Epithelial cell of esophagus (primary cell): ENCODE results near the gene ARAP2.
"Not testable (repeated sequence)": the region's sequence is repeated elsewhere in the genome, so short reads cannot be mapped to it uniquely, and the experiment has no call there.

Experiments used
- DNase-seq: peaks from one replicate; pipeline ENCODE4 v3.0.0; 2010; ENCODE audit warnings: low read depth
- H3K4me3 ChIP-seq: 2 replicates; pipeline ENCODE4 v1.5.1; 2011; ENCODE audit warnings: mild to moderate bottlenecking, low read length, control low read depth
- TF ChIP-seq, protein P1 (sequence below): IDR thresholded peaks from 2 replicates; pipeline ENCODE4 v1.5.1; 2011; ENCODE audit warnings: low read depth, mild to moderate bottlenecking, low read length, control low read depth, inconsistent platforms; ENCODE audit not compliant: insufficient read depth; ENCODE audit errors: missing control alignments

ARAP2 gene

DNA sequence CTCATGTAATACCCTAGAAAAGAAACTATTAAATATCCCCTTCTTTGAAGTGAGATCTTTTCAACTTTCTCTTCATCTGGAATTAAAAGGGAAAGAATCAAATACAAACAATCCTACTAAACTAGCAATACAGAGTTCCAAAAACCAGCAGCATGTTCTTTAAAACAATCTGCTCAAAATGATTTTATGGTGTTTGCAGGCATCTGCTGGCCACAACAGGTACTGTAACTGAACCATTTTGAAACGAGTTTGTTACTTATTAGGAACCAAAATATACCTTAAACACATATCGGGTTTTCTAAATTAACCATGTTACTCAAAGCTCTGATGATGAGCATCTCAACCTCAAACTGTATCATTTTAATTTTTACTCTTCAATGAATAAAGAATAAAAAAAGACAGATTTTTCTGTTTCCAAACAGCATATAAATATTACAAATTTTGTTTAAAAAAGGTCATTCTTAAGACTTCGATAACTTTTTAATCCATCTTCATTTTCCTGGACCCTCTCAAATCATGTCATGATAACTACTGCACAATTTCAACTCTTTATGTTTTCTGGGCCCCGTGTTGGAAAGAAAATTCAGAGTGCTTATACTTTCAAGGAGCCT, 56.5 kb downstream of the ARAP2 start:
- TF ChIP-seq, protein P1, sequence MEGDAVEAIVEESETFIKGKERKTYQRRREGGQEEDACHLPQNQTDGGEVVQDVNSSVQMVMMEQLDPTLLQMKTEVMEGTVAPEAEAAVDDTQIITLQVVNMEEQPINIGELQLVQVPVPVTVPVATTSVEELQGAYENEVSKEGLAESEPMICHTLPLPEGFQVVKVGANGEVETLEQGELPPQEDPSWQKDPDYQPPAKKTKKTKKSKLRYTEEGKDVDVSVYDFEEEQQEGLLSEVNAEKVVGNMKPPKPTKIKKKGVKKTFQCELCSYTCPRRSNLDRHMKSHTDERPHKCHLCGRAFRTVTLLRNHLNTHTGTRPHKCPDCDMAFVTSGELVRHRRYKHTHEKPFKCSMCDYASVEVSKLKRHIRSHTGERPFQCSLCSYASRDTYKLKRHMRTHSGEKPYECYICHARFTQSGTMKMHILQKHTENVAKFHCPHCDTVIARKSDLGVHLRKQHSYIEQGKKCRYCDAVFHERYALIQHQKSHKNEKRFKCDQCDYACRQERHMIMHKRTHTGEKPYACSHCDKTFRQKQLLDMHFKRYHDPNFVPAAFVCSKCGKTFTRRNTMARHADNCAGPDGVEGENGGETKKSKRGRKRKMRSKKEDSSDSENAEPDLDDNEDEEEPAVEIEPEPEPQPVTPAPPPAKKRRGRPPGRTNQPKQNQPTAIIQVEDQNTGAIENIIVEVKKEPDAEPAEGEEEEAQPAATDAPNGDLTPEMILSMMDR: peak; percentile 61
- H3K4me3 ChIP-seq: no peak overlapping the region
- DNase-seq: peak; percentile 25

GRCh38 chr4:36183665-36184393, 60.5 kb downstream of the ARAP2 start:
- TF ChIP-seq, protein P1: no peak
- no peak for DNase-seq
- no peak overlapping the region for H3K4me3 ChIP-seq

- no peak for DNase-seq
- TF ChIP-seq, protein P1: no peak
- H3K4me3 ChIP-seq: no peak overlapping the region
Measured at GRCh38 chr4:36183232-36183631, 61.1 kb downstream of the ARAP2 start.

DNA sequence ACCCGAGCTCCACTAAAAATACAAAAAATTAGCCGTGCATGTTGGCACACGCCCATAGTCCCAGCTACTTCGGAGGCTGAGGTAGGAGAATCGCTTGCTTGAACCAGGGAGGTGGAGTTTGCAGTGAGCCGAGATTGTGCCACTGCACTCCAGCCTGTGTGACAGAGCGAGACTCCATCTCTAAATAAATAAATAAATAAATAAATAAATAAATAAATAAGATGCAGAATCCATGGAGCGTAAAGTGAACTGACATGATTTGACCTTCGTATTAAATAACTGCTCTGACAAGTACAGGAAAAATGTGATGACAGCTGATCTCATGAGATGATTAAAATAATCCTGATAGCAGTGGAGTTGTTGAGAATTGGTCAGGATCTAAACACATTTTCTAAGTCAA, 62.0 kb downstream of the ARAP2 start:
- not testable (repeated sequence) for H3K4me3 ChIP-seq

DNA sequence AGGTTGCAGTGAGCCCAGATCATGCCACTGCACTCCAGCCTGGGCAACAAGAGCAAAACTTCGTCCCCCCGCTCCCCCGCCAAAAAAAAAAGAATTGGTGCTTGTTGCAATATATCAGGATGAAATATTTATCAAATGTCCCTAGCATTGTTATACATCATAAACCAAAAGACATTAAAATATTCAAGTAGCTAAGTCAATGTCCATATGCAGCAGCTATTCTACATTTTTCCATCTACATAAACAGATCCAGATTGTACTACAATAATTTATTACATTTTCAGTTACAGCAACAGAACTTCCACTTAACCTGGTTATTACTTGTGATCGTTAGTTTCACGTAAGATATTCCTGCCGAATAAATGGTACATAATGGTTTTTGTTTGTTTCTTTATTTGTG, 64.1 kb downstream of the ARAP2 start:
- DNase-seq: no peak

More for the DNA sequence above, 62.0 kb downstream of the ARAP2 start:
- DNase-seq: not testable (repeated sequence)

GRCh38 chr4:36178484-36178883, 65.8 kb downstream of the ARAP2 start:
- DNase-seq: no peak

More for the DNA sequence above, 64.1 kb downstream of the ARAP2 start:
- TF ChIP-seq, protein P1: no peak
- H3K4me3 ChIP-seq: no peak overlapping the region

DNA sequence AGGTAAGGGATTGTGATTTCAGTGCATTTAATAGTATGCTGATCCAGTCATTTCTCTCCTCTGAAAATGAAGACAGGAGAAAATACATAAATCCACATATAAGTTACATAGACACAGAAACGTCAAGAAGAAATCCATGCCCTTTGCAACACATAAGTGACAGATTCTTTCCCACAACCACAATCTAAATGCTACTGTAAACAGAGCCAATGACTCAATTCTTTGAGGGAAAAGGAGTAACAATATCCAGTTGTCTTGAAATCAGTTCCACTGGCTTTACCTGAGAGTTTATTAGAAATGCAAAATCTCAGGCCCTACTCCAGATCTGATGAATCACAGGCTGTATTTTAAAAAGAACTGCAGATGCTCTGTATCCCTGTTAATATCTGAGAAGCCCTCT, 66.4 kb downstream of the ARAP2 start:
- H3K4me3 ChIP-seq: no peak overlapping the region
- TF ChIP-seq, protein P1: no peak
- peak; percentile 4 for DNase-seq

More at GRCh38 chr4:36178484-36178883, 65.8 kb downstream of the ARAP2 start:
- H3K4me3 ChIP-seq: no peak overlapping the region
- TF ChIP-seq, protein P1: no peak
